Upper lobe of right lung (tissue), 1 donor: ENCODE results near the gene SH3BGRL. TPM values are rescaled to one million over a fixed set of nuclear protein-coding genes. Genes with fewer than 3 reads are reported as not detected.

Experiments used
- ATAC-seq: fragments of 200-7000 bp; cut with Tn5 transposase; one replicate; pipeline ENCODE4 v1.9.1; 2020; ENCODE audit warnings: mild to moderate bottlenecking, moderate library complexity
- DNase-seq: peaks from one replicate; pipeline ENCODE4 v3.0.0-alpha.2; 2020
- H3K27ac ChIP-seq: fragments of 200-600 bp; one replicate; pipeline ENCODE4 v1.8.0; 2022
- H3K27me3 ChIP-seq: fragments of 200-600 bp; one replicate; pipeline ENCODE4 v1.8.0; 2022; ENCODE audit warnings: mild to moderate bottlenecking
- H3K36me3 ChIP-seq: fragments of 200-600 bp; one replicate; pipeline ENCODE4 v1.8.0; 2022
- H3K4me1 ChIP-seq: fragments of 200-600 bp; one replicate; pipeline ENCODE4 v1.8.0; 2022
- H3K4me3 ChIP-seq: fragments of 200-600 bp; one replicate; pipeline ENCODE4 v1.8.0; 2022; ENCODE audit warnings: mild to moderate bottlenecking
- H3K9me3 ChIP-seq: fragments of 200-600 bp; one replicate; pipeline ENCODE4 v1.8.0; 2022
- CTCF ChIP-seq: fragments of 200-600 bp; IDR thresholded peaks from one replicate; pipeline ENCODE4 v1.8.0; 2022; ENCODE audit warnings: antibody characterized with exemption
- intact Hi-C: fragments of 100-400 bp; cut with DNase I; formaldehyde crosslinking; loops from one replicate; pipeline ENCODE4 v1.11.0; 2022
- total RNA-seq: library from RNA; stranded (reverse); fragmentation: NEBNext Ultra II Directional; extraction: Animal tissue kit (Norgen Biotek cat#: 25700); gene quantifications from one replicate; pipeline ENCODE4 v1.2.1, GENCODE V29; 2021
- donor health status: DM: no; HTN: yes; CAD: no; lungs with severe emphysema.

Gene SH3BGRL
- total RNA-seq, 1 donor from 2014 or later, result 144 TPM

DNA sequence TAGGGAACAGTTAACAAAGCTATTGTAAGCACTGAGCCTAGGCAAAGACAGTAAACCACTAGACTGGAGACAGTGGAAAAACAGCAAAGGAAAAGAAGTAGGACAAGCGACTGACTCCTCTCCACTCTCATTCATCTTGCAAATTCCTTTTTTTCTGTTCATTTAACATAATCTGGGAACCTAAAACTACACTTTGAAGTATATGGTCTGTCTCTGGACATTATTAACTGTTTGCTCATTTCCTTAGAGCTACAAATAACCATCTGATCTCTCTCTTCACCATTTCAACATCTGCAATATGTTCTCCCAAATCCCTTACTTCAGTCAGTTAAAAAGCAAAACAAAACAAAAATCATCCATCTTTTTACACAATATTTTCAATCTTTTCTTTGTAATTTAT is 831 bp upstream of the SH3BGRL start:
- peak overlapping the region; percentile 87 for H3K27ac ChIP-seq
- H3K4me1 ChIP-seq, result no peaks in the 10 kb centered on the region
- no peaks in the 10 kb centered on the region for H3K9me3 ChIP-seq
- no peaks in the 10 kb centered on the region for H3K27me3 ChIP-seq
- ATAC-seq, result no peak
- DNase-seq, result no peak
- no peak for TF ChIP-seq CTCF
- H3K4me3 ChIP-seq, result peak overlapping the region; percentile 63
- H3K36me3 ChIP-seq, result no peaks in the 10 kb centered on the region
- intact Hi-C loops, result no loop called here

GRCh38 chrX:81202456-81202819 is 536 bp downstream of the SH3BGRL start:
- H3K27me3 ChIP-seq, result no peaks in the 10 kb centered on the region
- DNase-seq (no peak), ATAC-seq (peak; percentile 17)
- no peaks in the 10 kb centered on the region for H3K9me3 ChIP-seq
- H3K4me1 ChIP-seq, result no peaks in the 10 kb centered on the region
- H3K36me3 ChIP-seq, result no peaks in the 10 kb centered on the region
- peak overlapping the region; percentile 63 for H3K4me3 ChIP-seq
- H3K27ac ChIP-seq, result peak overlapping the region; percentile 87
- intact Hi-C loops, result no loop called here
- no peak for TF ChIP-seq CTCF

GRCh38 chrX:81202943-81203342 is 1.0 kb downstream of the SH3BGRL start:
- Histone ChIP-seq H3K27ac (peak overlapping the region; percentile 87), H3K27me3 (no peaks in the 10 kb centered on the region), H3K4me3 (peak overlapping the region; percentile 63), H3K9me3 (no peaks in the 10 kb centered on the region), H3K36me3 (no peaks in the 10 kb centered on the region), H3K4me1 (no peaks in the 10 kb centered on the region)
- TF ChIP-seq CTCF, result no peak
- DNase-seq (no peak), ATAC-seq (no peak)
- intact Hi-C loops, result no loop called here

- Histone ChIP-seq H3K27me3 (no peaks in the 10 kb centered on the region), H3K4me3 (no peak overlapping the region), H3K4me1 (no peaks in the 10 kb centered on the region), H3K9me3 (no peaks in the 10 kb centered on the region), H3K27ac (no peak overlapping the region), H3K36me3 (no peaks in the 10 kb centered on the region)
- no peak for TF ChIP-seq CTCF
- intact Hi-C loops, result no loop called here
- ATAC-seq (no peak), DNase-seq (no peak)
Measured at GRCh38 chrX:81205551-81205950, 3.6 kb downstream of the SH3BGRL start.

DNA sequence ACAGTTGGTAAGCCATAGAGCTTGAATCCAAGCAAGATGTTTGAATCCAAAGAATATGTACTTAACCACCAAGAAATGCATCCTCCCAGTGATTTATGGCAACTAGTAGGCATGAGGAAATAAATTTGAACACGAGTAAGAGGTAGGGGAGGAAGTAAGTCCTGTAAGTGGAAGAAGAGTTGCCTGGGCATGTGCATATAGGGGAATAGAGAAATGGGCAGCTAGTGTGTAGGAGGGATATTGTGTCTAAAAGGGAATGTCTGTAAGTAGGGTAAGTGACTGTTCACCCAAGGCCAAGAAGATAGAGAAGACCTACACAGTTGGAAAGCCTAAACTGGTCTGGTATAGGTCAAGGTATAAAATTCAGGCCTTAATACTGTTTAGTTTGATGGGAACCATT is 4.6 kb downstream of the SH3BGRL start:
- no peak overlapping the region for H3K4me3 ChIP-seq
- H3K27me3 ChIP-seq, result no peaks in the 10 kb centered on the region
- H3K27ac ChIP-seq, result no peak overlapping the region
- no peaks in the 10 kb centered on the region for H3K36me3 ChIP-seq
- ATAC-seq, result peak; percentile 70
- H3K4me1 ChIP-seq, result no peaks in the 10 kb centered on the region
- no peak for DNase-seq
- intact Hi-C loops, result no loop called here
- no peaks in the 10 kb centered on the region for H3K9me3 ChIP-seq
- no peak for TF ChIP-seq CTCF

- Histone ChIP-seq H3K27ac (no peak overlapping the region), H3K27me3 (no peaks in the 10 kb centered on the region), H3K9me3 (no peaks in the 10 kb centered on the region), H3K36me3 (no peaks in the 10 kb centered on the region), H3K4me1 (no peaks in the 10 kb centered on the region), H3K4me3 (no peak overlapping the region)
- intact Hi-C loops, result no loop called here
- no peak for TF ChIP-seq CTCF
- DNase-seq (no peak), ATAC-seq (no peak)
Measured at GRCh38 chrX:81208916-81209315, 7.0 kb downstream of the SH3BGRL start.
